Measurements from ENCODE around the gene HNRNPR.
"Not testable (repeated sequence)": the region's sequence is repeated elsewhere in the genome, so short reads cannot be mapped to it uniquely, and the experiment has no call there.

Gene HNRNPR

DNA sequence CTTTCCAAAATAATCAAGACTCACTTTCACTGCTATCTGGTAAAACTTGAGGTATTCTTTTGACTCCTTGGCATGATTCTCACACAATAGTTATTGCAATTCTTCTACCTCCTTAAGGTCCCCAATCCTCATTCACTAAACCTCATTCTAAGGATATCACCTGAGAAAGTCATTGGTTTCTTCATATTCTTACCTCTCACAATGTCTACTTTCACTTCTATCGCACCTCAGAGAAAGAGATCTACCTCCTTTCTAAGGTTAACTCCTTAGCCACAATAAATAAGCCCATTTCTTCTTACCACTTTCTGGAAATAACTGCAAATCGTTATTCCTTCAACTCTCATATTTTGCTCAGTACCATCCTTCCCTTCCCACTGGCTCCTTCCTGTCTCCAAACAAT lies 18.7 kb downstream of the HNRNPR start:
- TF ChIP-seq, protein P1, sequence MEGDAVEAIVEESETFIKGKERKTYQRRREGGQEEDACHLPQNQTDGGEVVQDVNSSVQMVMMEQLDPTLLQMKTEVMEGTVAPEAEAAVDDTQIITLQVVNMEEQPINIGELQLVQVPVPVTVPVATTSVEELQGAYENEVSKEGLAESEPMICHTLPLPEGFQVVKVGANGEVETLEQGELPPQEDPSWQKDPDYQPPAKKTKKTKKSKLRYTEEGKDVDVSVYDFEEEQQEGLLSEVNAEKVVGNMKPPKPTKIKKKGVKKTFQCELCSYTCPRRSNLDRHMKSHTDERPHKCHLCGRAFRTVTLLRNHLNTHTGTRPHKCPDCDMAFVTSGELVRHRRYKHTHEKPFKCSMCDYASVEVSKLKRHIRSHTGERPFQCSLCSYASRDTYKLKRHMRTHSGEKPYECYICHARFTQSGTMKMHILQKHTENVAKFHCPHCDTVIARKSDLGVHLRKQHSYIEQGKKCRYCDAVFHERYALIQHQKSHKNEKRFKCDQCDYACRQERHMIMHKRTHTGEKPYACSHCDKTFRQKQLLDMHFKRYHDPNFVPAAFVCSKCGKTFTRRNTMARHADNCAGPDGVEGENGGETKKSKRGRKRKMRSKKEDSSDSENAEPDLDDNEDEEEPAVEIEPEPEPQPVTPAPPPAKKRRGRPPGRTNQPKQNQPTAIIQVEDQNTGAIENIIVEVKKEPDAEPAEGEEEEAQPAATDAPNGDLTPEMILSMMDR (IDR thresholded peaks at IDR 0.05; ENCODE audit: low read depth, low read length): no peak
- no peak for DNase-seq (ENCODE audit: low read depth in 2 of 2)
- H3K4me3 ChIP-seq (replicated peaks in 1 of 2; ENCODE audit: low read depth in 2 of 2, low read length in 2 of 2): no peak overlapping the region

DNA sequence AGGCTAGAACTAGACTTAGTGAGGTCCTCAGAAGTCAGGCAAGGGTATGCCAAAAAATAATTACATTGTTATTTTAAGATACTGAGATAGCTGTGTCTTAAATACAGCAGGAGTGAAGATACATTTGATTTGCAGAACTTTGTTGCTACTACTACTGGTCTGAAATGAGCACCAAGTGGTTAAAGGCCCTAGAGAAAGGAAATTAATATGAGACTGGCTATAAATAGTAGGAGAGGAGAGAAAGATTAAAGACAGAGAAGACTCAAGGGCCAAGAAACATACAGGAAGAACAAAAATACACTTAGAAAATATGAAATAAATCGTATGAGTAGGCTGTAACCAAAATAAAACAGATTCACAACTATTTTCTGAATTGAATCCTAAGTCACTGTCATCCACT lies 21.3 kb downstream of the HNRNPR start:
- H3K4me3 ChIP-seq (replicated peaks in 1 of 2; ENCODE audit: low read depth in 2 of 2, low read length in 2 of 2): no peak overlapping the region
- DNase-seq (ENCODE audit: low read depth in 2 of 2): no peak
- TF ChIP-seq, protein P1 (IDR thresholded peaks at IDR 0.05; ENCODE audit: low read depth, low read length): no peak

DNA sequence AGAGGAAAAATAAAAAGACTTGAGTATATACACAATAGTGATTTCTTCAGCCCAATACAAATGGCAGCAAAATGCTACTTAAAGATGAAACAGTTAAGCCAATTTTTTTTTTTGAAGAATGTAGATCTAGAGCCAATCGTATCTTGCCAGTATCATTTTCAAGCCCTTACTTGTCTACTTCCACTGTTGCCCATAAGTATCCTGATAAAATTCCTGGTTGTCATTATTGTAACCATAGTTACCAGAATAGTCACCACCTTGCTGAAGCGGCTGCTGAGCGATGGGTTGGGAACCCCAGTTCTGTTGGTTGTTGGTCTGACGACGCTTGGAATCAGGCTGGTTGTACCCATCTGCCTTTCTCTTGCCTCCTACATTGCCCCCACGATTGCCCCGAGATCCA lies 33.8 kb downstream of the HNRNPR start:
- not testable (repeated sequence) for DNase-seq (ENCODE audit: low read depth in 2 of 2); H3K4me3 ChIP-seq (replicated peaks in 1 of 2; ENCODE audit: low read depth in 2 of 2, low read length in 2 of 2)

DNA sequence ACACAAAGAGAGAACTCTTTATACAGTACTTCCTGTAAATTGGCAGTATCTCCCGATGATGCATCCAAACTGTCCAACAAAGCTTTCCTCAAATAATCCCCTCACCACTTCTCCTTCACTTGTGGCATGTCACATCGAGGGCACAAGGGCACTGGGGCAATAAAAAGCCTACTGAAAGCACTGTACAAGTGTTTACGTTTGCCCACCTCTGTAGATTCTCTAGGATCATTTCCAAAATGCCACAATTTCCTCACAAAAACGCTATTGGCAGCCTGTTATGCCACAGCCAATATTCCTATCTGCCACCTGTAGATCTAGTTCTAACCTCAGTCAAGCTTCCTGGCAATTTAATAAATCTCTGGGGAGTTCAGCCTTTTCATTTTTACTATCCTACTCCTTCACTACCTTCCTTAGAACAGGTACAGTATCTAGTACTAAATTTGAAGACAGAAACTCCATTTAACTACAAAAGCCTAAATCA lies 39.9 kb downstream of the HNRNPR start:
- DNase-seq (ENCODE audit: low read depth in 2 of 2): no peak
- TF ChIP-seq, protein P1 (IDR thresholded peaks at IDR 0.05; ENCODE audit: low read depth, low read length): no peak

DNA sequence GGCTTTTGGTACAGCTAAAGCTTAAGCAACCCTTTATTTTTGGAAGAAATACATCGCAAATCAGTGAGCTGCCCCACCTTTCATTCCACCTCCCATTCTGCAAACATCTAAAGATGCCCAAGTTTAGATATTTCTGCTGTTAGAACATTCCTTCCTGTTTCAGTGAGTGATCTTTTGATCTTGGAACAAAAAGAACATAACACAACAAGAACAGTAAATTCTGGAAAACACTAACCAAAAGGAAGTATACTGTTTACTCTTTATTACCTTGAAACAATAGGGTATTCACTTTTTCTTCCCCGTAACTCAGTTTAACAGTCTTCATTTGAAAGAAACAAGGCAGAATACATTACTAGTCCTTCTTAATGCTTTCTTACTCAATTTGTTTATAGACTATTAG lies 40.6 kb downstream of the HNRNPR start:
- TF ChIP-seq, protein P1 (IDR thresholded peaks at IDR 0.05; ENCODE audit: low read depth, low read length): no peak
- DNase-seq (ENCODE audit: low read depth in 2 of 2): no peak
- H3K4me3 ChIP-seq (replicated peaks in 1 of 2; ENCODE audit: low read depth in 2 of 2, low read length in 2 of 2): no peak overlapping the region

More for the DNA sequence above, 39.9 kb downstream of the HNRNPR start:
- no peak overlapping the region for H3K4me3 ChIP-seq (replicated peaks in 1 of 2; ENCODE audit: low read depth in 2 of 2, low read length in 2 of 2)

DNA sequence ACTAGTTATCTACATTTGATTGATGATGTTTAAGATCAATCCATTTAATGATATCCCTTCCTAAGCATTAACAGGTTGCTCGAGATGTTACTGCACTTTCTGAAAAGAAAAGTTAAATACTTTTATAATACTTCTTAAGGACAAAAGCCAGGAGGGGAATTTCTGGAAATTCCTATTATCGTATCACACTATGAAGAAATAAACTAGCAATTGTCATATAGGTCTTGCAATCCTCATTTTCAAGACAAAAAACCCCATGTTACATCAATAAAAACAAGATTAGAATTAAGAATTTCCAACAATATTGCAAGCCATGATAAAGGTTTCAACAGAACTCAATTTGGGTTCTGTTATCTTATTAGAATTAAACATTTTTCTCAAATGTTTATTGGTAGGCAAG lies 47.2 kb downstream of the HNRNPR start:
- no peak for DNase-seq (ENCODE audit: low read depth in 2 of 2)
- TF ChIP-seq, protein P1 (IDR thresholded peaks at IDR 0.05; ENCODE audit: low read depth, low read length): no peak
- no peak overlapping the region for H3K4me3 ChIP-seq (replicated peaks in 1 of 2; ENCODE audit: low read depth in 2 of 2, low read length in 2 of 2)

DNA sequence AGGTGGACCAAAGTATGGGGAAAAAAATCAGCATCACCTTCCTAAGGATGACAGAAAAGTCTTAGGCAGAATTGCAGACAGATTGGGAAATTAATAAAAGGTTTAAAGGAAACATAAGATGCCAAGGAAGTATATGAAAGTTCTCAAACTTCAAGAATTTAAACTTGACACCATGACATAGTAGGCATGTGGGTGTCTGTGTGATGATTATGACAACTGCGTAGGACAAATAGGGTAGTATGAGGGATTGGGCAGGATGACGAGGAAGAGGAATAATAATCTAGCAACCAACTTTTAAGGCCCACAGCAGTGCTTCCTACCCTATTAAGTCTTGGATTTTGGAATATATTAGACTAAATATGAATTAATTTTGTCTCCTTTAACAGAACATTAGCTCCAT lies 52.4 kb downstream of the HNRNPR start:
- DNase-seq (ENCODE audit: low read depth in 2 of 2): no peak
- H3K4me3 ChIP-seq (replicated peaks in 1 of 2; ENCODE audit: low read depth in 2 of 2, low read length in 2 of 2): no peak overlapping the region
- TF ChIP-seq, protein P1 (IDR thresholded peaks at IDR 0.05; ENCODE audit: low read depth, low read length): no peak
